Endodermal cell (in vitro differentiated cells): ENCODE results near the gene SWT1. TPM values are rescaled to one million over a fixed set of nuclear protein-coding genes. Genes with fewer than 3 reads are reported as not detected.

Experiments
- DNase-seq: peaks from one replicate; pipeline ENCODE4 v3.0.0-alpha.2; 2017
- H3K27ac ChIP-seq: 2 replicates; pipeline ENCODE4 v1.5.1; 2013; ENCODE audit warnings: mild to moderate bottlenecking, low read depth, low read length, moderate library complexity
- H3K27me3 ChIP-seq: 2 replicates; pipeline ENCODE4 v1.6.1; 2013; ENCODE audit warnings: mild to moderate bottlenecking, low read length, moderate library complexity; ENCODE audit not compliant: insufficient read depth, control insufficient read depth, poor library complexity, severe bottlenecking
- H3K36me3 ChIP-seq: 2 replicates; pipeline ENCODE4 v1.7.0; 2013; ENCODE audit warnings: mild to moderate bottlenecking, low read length, moderate library complexity; ENCODE audit not compliant: control insufficient read depth, insufficient read depth
- H3K4me1 ChIP-seq: one replicate; pipeline ENCODE4 v1.7.0; 2013; ENCODE audit warnings: low read length; ENCODE audit not compliant: control insufficient read depth, insufficient read depth
- H3K4me3 ChIP-seq: 2 replicates; pipeline ENCODE4 v1.5.1; 2013; ENCODE audit warnings: mild to moderate bottlenecking, low read length, moderate library complexity
- H3K9ac ChIP-seq: 2 replicates; pipeline ENCODE4 v1.6.1; 2013; ENCODE audit warnings: mild to moderate bottlenecking, low read length, moderate library complexity; ENCODE audit not compliant: poor library complexity, severe bottlenecking; ENCODE audit errors: extremely low read depth
- H3K9me3 ChIP-seq: 2 replicates; pipeline ENCODE4 v1.6.1; 2013; ENCODE audit warnings: mild to moderate bottlenecking, low read length, moderate library complexity; ENCODE audit not compliant: control insufficient read depth
- H3K27ac Mint-ChIP-seq: 2 replicates; pipeline ENCODE4 v1.8.0; 2020; ENCODE audit warnings: mixed read lengths
- H3K27me3 Mint-ChIP-seq: 2 replicates; pipeline ENCODE4 v1.8.0; 2021; ENCODE audit warnings: mild to moderate bottlenecking, mixed read lengths; ENCODE audit not compliant: insufficient read depth
- H3K36me3 Mint-ChIP-seq: 2 replicates; pipeline ENCODE4 v1.8.0; 2020; ENCODE audit warnings: low read depth, mixed read lengths
- H3K4me1 Mint-ChIP-seq: 2 replicates; pipeline ENCODE4 v1.8.0; 2020; ENCODE audit warnings: mixed read lengths
- H3K4me3 Mint-ChIP-seq: 2 replicates; pipeline ENCODE4 v1.8.0; 2020; ENCODE audit warnings: mild to moderate bottlenecking, moderate library complexity, mixed read lengths
- H3K9me3 Mint-ChIP-seq: 2 replicates; pipeline ENCODE4 v1.8.0; 2020; ENCODE audit warnings: mild to moderate bottlenecking, mixed read lengths
- CTCF ChIP-seq: fragments of 200-600 bp; sonication (generic); conservative IDR thresholded peaks from 2 replicates; pipeline ENCODE4 v1.5.0; 2021; ENCODE audit warnings: antibody characterized with exemption, mild to moderate bottlenecking
- WGBS, 2 experiments: methylation state at CpG; one replicate each; pipeline versions ENCODE4 v1.1.5 to v1.1.7; 2013; ENCODE audit warnings: missing lambda C conversion rate in 2 of 2, mixed read lengths in 1 of 2; ENCODE audit not compliant: insufficient coverage in 1 of 2, insufficient read length in 1 of 2; 5-methylcytosine and 5-hydroxymethylcytosine counted together
- total RNA-seq, 2 donors: library from RNA; stranded (reverse); fragmentation: NEBNext Ultra II Directional in 1 of 2; extraction: Animal tissue kit (Norgen Biotek cat#: 25700) in 1 of 2; gene quantifications; 2 replicates in 1 of 2; 3 replicates in 1 of 2; pipeline ENCODE4 v1.2.1, GENCODE V29; 2021

Gene SWT1
- total RNA-seq, 2 donors from 2014 or later = 9.7 to 13.4 TPM

GRCh38 chr1:185110145-185110544, 46.8 kb upstream of the SWT1 start:
- TF ChIP-seq CTCF = no peak
- Histone ChIP-seq H3K4me3 (no peak overlapping the region), H3K36me3 (no peaks in the 10 kb centered on the region), H3K4me1 (no peaks in the 10 kb centered on the region), H3K9ac (no peak overlapping the region), H3K27ac (no peak overlapping the region), H3K9me3 (peaks cover 23% of the 10 kb centered on the region), H3K27me3 (no peaks in the 10 kb centered on the region)
- Mint-ChIP-seq H3K27me3 (no peaks in the 10 kb centered on the region), H3K4me3 (no peak overlapping the region), H3K27ac (no peak overlapping the region), H3K4me1 (no peaks in the 10 kb centered on the region), H3K36me3 (peaks cover 11% of the 10 kb centered on the region), H3K9me3 (peaks cover 16% of the 10 kb centered on the region)
- no peak for DNase-seq

- H3K4me1 Mint-ChIP-seq = no peaks in the 10 kb centered on the region
- Histone ChIP-seq H3K9me3 (peaks cover 23% of the 10 kb centered on the region), H3K4me3 (no peak overlapping the region), H3K27ac (no peak overlapping the region), H3K27me3 (no peaks in the 10 kb centered on the region), H3K36me3 (no peaks in the 10 kb centered on the region), H3K4me1 (no peaks in the 10 kb centered on the region), H3K9ac (no peak overlapping the region)
- no peak overlapping the region for H3K27ac Mint-ChIP-seq
- TF ChIP-seq CTCF = no peak
- H3K4me3 Mint-ChIP-seq = no peak overlapping the region
- no peaks in the 10 kb centered on the region for H3K27me3 Mint-ChIP-seq
- peaks cover 16% of the 10 kb centered on the region for H3K9me3 Mint-ChIP-seq
- no peak for DNase-seq
- peaks cover 11% of the 10 kb centered on the region for H3K36me3 Mint-ChIP-seq
These were observed 45.1 kb upstream of the SWT1 start for GRCh38 chr1:185111873-185112272.

GRCh38 chr1:185112356-185112755, 44.6 kb upstream of the SWT1 start:
- H3K27ac Mint-ChIP-seq = no peak overlapping the region
- Histone ChIP-seq H3K4me1 (no peaks in the 10 kb centered on the region), H3K4me3 (no peak overlapping the region), H3K9ac (no peak overlapping the region), H3K27ac (no peak overlapping the region), H3K36me3 (no peaks in the 10 kb centered on the region), H3K27me3 (no peaks in the 10 kb centered on the region), H3K9me3 (peaks cover 23% of the 10 kb centered on the region)
- H3K36me3 Mint-ChIP-seq = peaks cover 8% of the 10 kb centered on the region
- no peak overlapping the region for H3K4me3 Mint-ChIP-seq
- peaks cover 16% of the 10 kb centered on the region for H3K9me3 Mint-ChIP-seq
- H3K4me1 Mint-ChIP-seq = no peaks in the 10 kb centered on the region
- DNase-seq = no peak
- H3K27me3 Mint-ChIP-seq = no peaks in the 10 kb centered on the region
- 94 to 100% methylated on average over 1 to 2 of the region's 2 CpGs for WGBS, 2 experiments
- TF ChIP-seq CTCF = no peak
